Measurements from ENCODE around the gene RNLS.

GRCh38 chr10:88239212-88239611, 343.9 kb downstream of the RNLS start:
- TF ChIP-seq POLR2AphosphoS5 (IDR thresholded peaks at IDR 0.05), result no peak
- no peak for TF ChIP-seq POLR2A (IDR thresholded peaks at IDR 0.05)
- TF ChIP-seq CTCF (IDR thresholded peaks at IDR 0.05), result no peak
